ENCODE measurements around the gene SKP2. TPM values are rescaled to one million over a fixed set of nuclear protein-coding genes. Genes with fewer than 3 reads are reported as not detected.

SKP2 gene
- total RNA-seq, 1 donor from 2014 or later: 34.8 TPM

GRCh38 chr5:36232533-36232932 lies 80.6 kb downstream of the SKP2 start:
- H3K4me3 Mint-ChIP-seq (ENCODE audit: unreplicated experiment): no peak overlapping the region
- peaks cover 39% of the 10 kb centered on the region for H3K4me1 Mint-ChIP-seq (ENCODE audit: low read depth)
- no peak for TF ChIP-seq CTCF (IDR thresholded peaks at IDR 0.05)
- H3K27ac Mint-ChIP-seq (ENCODE audit: unreplicated experiment): no peak overlapping the region
- no peaks in the 10 kb centered on the region for H3K36me3 Mint-ChIP-seq (ENCODE audit: low read depth)
- no peak for DNase-seq (ENCODE audit: low spot score)
- H3K9me3 Mint-ChIP-seq (ENCODE audit: low read depth): no peaks in the 10 kb centered on the region
- no peaks in the 10 kb centered on the region for H3K27me3 Mint-ChIP-seq (ENCODE audit: low read depth)

Small RNA genes within 50 kb of the gene (microRNA-seq; reads per million reads assigned to microRNA genes)
- gene MIR580 (ENCODE audit: borderline number of aligned reads): 2.8 reads per million

Other genes starting within 250 kb of the SKP2 start
- not detected in 3 replicates for gene CAPSL, start 213.5 kb upstream of the SKP2 start, total RNA-seq
- not detected in 3 replicates for gene UGT3A1, start 160.7 kb upstream of the SKP2 start, total RNA-seq
- gene UGT3A2, start 85.2 kb upstream of the SKP2 start, total RNA-seq: not detected in 3 replicates
- 11.3 to 11.8 TPM (median 11.6 TPM) in 3 replicates for gene LMBRD2, start 224 bp upstream of the SKP2 start, total RNA-seq
- 33.7 to 38.9 TPM (median 37.8 TPM) in 3 replicates for gene NADK2, start 89.8 kb downstream of the SKP2 start, total RNA-seq
- gene RANBP3L, start 149.8 kb downstream of the SKP2 start, total RNA-seq: 1.2 to 5.0 TPM (median 1.2 TPM) in 3 replicates

Data from chondrocyte (in vitro differentiated cells).